ACHN (cell line): ENCODE measurements around the gene GNB2.
A peak's percentile ranks its signal among the peaks of the same experiment; 100 is the strongest.

ENCODE experiments used
- DNase-seq: peaks from one replicate; pipeline ENCODE4 v3.0.0-alpha.2; 2015
- in situ Hi-C: cut with HindIII; loops from 2 replicates; pipeline ENCODE4 v1.10.0; 2017; ENCODE audit warnings: low sequenced_read_pairs, low pct_ligation_motif_present, low pct_unique_long_range_greater_than_20kb

Gene GNB2

DNA sequence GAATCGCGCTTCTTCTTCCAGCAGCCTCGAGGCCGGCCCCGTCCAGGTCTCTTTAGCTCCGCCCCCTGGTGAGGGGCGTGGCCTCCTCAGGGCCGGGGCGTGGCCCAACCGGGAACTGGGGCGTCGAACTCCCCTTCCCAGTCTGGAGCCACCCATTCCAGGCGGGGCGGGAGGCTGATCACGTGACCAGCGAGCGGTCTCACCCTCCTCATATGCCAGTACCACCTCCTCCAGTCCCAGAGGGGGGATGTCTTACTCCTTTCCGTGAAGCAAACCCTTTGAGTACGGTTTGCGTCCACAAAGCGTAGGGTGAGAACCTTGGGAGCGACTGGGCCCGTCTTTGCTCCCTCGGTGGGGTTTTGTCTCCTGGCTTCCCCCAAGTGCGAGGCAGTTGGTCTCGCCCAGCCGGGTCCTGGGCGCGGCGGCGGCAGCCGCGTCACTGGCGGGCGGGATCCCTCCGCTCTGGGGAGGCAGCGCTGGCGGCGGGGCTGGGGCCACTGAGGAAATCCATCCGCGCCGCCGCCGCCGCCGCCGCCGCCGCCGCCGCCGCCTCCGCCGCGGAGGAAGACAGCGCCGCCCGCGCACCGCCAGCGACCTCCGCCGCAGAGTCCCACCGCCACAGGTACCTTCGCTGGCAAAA is at the start of gene GNB2:
GNB2 (plus strand) TSS at position 439 of the 640 bp plus-strand sequence. CDS start 2,526 bp downstream, outside the sequence.
- in situ Hi-C loops: no loop called here
- peak; percentile 99 for DNase-seq

- no peak for DNase-seq
Observed at GRCh38 chr7:100623951-100624824, 49.4 kb upstream of the GNB2 start.

GRCh38 chr7:100626055-100626454 is 47.5 kb upstream of the GNB2 start:
- in situ Hi-C loops: no loop called here
- DNase-seq: no peak

More at GRCh38 chr7:100623951-100624824, 49.4 kb upstream of the GNB2 start:
- in situ Hi-C loops: no loop called here

GRCh38 chr7:100626530-100627237 is 46.9 kb upstream of the GNB2 start:
- in situ Hi-C loops: no loop called here
- peak; percentile 85 for DNase-seq

- in situ Hi-C loops: no loop called here
- DNase-seq: no peak
Observed at GRCh38 chr7:100627238-100627549, 46.3 kb upstream of the GNB2 start.

GRCh38 chr7:100629117-100629716 is 44.3 kb upstream of the GNB2 start:
- in situ Hi-C loops: no loop called here
- peak; percentile 63 for DNase-seq

DNA sequence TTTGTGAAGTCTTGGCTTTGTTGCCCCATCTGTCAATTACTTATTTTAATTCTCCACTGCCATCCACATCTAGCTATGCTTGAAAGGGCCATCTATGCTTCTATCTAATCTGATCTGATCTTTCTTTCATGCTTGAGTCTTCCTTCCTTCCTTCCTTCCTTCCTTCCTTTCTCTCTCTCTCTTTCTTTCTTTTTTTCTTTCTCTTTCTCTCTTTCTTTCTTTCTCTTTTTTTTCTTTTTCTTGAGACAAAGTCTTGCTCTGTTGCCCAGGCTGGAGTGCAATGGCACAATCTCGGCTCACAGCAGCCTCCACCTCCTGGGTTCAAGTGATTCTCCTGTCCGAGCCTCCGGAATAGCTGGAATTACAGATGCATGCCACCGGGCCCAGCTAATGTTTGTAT is 43.5 kb upstream of the GNB2 start:
- DNase-seq: no peak
- in situ Hi-C loops: no loop called here

- peak; percentile 68 for DNase-seq
Observed at GRCh38 chr7:100632951-100633717, 40.4 kb upstream of the GNB2 start.

GRCh38 chr7:100639995-100640516 is 33.5 kb upstream of the GNB2 start:
- DNase-seq: no peak
- in situ Hi-C loops: no loop called here

More at GRCh38 chr7:100632951-100633717, 40.4 kb upstream of the GNB2 start:
- in situ Hi-C loops: no loop called here

DNA sequence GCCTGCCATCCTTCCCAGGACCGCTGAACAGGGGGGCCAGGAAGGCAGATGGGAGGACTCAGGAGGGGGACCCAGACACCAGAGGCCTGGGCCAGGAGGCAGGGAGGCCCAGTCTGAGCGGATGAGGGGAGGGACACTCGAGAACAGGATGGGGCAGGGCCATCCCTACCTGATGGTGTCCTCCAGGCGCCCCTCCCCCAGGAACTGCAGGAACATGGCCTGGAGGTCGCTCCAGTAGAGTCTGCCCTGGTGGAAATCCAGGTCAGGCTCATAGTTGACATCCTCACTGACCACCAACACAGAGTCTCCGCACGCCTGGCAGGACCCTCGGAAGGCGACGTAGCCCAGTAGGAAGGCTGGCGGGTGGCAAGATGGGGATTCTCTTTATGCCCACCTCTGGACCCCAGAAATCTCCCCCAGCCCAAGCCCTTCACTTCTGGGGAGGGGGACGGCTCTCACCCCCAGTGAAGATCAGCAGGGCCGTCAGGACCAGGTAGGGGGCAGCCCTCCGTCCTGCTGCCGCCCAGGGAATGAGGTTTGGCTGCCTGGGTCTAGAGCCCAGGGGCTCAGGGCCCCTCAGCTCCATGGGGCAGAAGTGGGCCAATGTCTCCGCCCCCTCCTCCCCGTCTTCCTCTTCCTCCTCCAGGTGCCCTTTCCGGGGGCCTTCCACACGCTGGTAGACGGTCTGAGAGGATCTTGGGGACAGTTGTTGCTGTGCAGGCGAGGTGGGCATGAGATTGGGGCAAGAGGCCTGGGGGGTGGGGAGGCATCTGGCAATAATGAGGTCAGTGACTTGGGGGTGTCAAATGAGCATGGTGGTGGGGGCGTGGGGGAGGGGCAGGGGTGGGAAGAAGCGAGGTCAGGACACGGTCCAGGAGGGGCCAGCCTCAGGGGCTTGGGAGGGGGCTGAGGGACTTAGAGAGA is 32.8 kb upstream of the GNB2 start:
- DNase-seq: no peak
- in situ Hi-C loops: no loop called here

- in situ Hi-C loops: no loop called here
- no peak for DNase-seq
Observed at GRCh38 chr7:100641463-100641859, 32.1 kb upstream of the GNB2 start, which contains the start of gene TFR2. Gene TFR2, minus strand, starts transcription at chr7:100641552. Its CDS starts 43 bp downstream, at chr7:100641509.

- DNase-seq: no peak
- in situ Hi-C loops: no loop called here
Observed at GRCh38 chr7:100641860-100642533, 31.5 kb upstream of the GNB2 start.

DNA sequence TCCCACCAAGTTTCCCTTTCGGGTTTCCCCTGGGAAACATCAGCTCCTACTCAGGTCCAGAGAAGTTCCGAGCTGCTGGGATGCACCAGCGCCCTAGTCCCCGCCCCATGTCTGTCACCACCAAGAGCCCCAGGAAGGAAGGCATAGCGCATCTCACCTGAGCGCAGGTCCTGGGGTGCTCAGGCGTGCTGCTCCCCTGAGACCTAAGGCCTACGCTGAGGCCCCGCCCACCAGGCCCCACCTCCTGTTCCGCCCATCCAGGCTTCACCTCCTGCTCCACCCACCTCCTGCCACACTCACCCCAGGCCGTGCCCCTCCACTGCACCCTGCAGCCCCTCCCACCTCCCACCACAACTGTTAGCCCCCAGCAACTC is 31.0 kb upstream of the GNB2 start:
- no peak for DNase-seq
- in situ Hi-C loops: no loop called here

DNA sequence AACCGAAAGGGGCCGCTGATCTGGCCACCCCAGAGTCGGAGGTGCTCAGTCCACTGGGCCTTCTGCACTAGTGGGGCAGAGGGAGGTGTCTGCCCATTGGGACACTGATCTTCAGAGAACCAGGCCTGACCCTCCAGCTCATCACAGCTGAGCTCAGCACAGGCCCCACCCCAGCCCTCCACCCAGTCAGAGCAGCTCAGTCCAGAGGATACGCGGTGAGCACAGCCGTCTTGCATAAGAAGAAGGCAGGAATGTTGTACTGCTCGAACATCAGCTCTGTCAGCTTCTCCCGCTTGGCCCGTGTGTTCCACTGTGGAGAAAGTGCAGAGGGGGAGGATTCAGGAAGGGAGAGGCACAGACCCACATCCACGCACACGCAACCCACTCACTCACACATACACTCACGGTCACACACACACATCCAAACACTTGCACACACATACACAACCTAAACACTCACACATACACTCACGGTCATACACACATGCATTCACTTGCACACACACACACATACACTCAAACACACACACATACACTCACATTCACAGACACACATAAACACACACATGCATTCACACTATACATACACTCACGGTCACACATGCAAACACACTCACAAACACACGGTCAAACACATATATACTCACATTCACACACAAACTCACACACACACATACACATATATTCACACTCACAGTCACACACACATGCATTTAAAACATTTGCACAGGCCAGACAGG is 23.5 kb upstream of the GNB2 start:
- DNase-seq: no peak
- in situ Hi-C loops: no loop called here

GRCh38 chr7:100654908-100655831 is 18.4 kb upstream of the GNB2 start:
- in situ Hi-C loops: no loop called here
- DNase-seq: no peak
